ENCODE data around the gene CELF4.

Gene CELF4

GRCh38 chr18:37481072-37481471, 84.5 kb downstream of the CELF4 start:
- no peak for DNase-seq (ENCODE audit: extremely low read depth, insufficient read length)
- no peak overlapping the region for H3K4me3 ChIP-seq (replicated peaks; ENCODE audit: low read depth, low read length)
- no peak for TF ChIP-seq CTCF (IDR thresholded peaks at IDR 0.05; ENCODE audit: insufficient read depth, low read length, poor library complexity, severe bottlenecking)
- H3K36me3 ChIP-seq (ENCODE audit: control insufficient read depth, insufficient read depth, low read length) = no peaks in the 10 kb centered on the region
- no peaks in the 10 kb centered on the region; the same call in 1 of the 2 replicates for H3K27me3 ChIP-seq (replicated peaks; ENCODE audit: control insufficient read depth, insufficient read depth, low read length)

GRCh38 chr18:37476611-37477295, 88.8 kb downstream of the CELF4 start:
- H3K36me3 ChIP-seq (ENCODE audit: control insufficient read depth, insufficient read depth, low read length) = no peaks in the 10 kb centered on the region
- no peak for DNase-seq (ENCODE audit: extremely low read depth, insufficient read length)
- no peak for TF ChIP-seq CTCF (IDR thresholded peaks at IDR 0.05; ENCODE audit: insufficient read depth, low read length, poor library complexity, severe bottlenecking)
- peaks cover 7% of the 10 kb centered on the region for H3K27me3 ChIP-seq (replicated peaks; ENCODE audit: control insufficient read depth, insufficient read depth, low read length)
- no peak overlapping the region for H3K4me3 ChIP-seq (replicated peaks; ENCODE audit: low read depth, low read length)

GRCh38 chr18:37476182-37476581, 89.4 kb downstream of the CELF4 start:
- peak; percentile 62 for TF ChIP-seq CTCF (IDR thresholded peaks at IDR 0.05; ENCODE audit: insufficient read depth, low read length, poor library complexity, severe bottlenecking)
- H3K27me3 ChIP-seq (replicated peaks; ENCODE audit: control insufficient read depth, insufficient read depth, low read length) = peaks cover 7% of the 10 kb centered on the region
- no peak for DNase-seq (ENCODE audit: extremely low read depth, insufficient read length)

GRCh38 chr18:37473195-37473840, 92.3 kb downstream of the CELF4 start:
- H3K27me3 ChIP-seq (replicated peaks; ENCODE audit: control insufficient read depth, insufficient read depth, low read length) = peaks cover 7% of the 10 kb centered on the region
- H3K36me3 ChIP-seq (ENCODE audit: control insufficient read depth, insufficient read depth, low read length) = no peaks in the 10 kb centered on the region
- no peak overlapping the region for H3K4me3 ChIP-seq (replicated peaks; ENCODE audit: low read depth, low read length)
- no peak for TF ChIP-seq CTCF (IDR thresholded peaks at IDR 0.05; ENCODE audit: insufficient read depth, low read length, poor library complexity, severe bottlenecking)
- no peak for DNase-seq (ENCODE audit: extremely low read depth, insufficient read length)

More at GRCh38 chr18:37476182-37476581, 89.4 kb downstream of the CELF4 start:
- Histone ChIP-seq H3K36me3 (ENCODE audit: control insufficient read depth, insufficient read depth, low read length) (no peaks in the 10 kb centered on the region), H3K4me3 (replicated peaks; ENCODE audit: low read depth, low read length) (no peak overlapping the region)

GRCh38 chr18:37471637-37472036, 94.0 kb downstream of the CELF4 start:
- no peak for TF ChIP-seq CTCF (IDR thresholded peaks at IDR 0.05; ENCODE audit: insufficient read depth, low read length, poor library complexity, severe bottlenecking)
- Histone ChIP-seq H3K27me3 (replicated peaks; ENCODE audit: control insufficient read depth, insufficient read depth, low read length) (peaks cover 7% of the 10 kb centered on the region), H3K4me3 (replicated peaks; ENCODE audit: low read depth, low read length) (no peak overlapping the region), H3K36me3 (ENCODE audit: control insufficient read depth, insufficient read depth, low read length) (no peaks in the 10 kb centered on the region)
- no peak for DNase-seq (ENCODE audit: extremely low read depth, insufficient read length)

All from GM06990 (cell line).